HG03196 (cell line): ENCODE measurements around the gene FRS2.

Source experiments
- ATAC-seq: cut with Tn5 transposase; IDR thresholded peaks from one replicate; pipeline ENCODE4 v1.9.1; 2021; ENCODE audit not compliant: unreplicated experiment

Gene FRS2

GRCh38 chr12:69619050-69619449 is 148.9 kb downstream of the FRS2 start:
- ATAC-seq, result no peak

DNA sequence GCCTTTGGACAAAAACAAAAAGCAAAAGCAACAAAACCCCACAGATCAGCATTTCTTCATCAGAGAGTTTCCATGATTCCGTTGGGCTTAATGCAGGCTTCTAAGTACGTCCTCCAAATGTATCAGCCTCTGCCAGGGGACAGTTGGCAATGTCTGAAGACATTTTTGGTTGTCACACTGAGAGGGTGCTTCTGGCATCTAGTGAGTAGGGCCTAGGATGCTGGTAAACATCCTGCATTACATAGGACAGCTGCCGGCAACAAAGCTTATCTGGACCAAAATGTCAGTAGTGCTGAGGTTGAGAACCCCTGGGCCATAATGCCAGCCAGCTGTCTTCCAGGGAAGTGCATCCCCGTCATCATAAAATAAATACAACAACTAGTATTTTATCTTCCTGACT is 149.9 kb downstream of the FRS2 start:
- ATAC-seq, result no peak

DNA sequence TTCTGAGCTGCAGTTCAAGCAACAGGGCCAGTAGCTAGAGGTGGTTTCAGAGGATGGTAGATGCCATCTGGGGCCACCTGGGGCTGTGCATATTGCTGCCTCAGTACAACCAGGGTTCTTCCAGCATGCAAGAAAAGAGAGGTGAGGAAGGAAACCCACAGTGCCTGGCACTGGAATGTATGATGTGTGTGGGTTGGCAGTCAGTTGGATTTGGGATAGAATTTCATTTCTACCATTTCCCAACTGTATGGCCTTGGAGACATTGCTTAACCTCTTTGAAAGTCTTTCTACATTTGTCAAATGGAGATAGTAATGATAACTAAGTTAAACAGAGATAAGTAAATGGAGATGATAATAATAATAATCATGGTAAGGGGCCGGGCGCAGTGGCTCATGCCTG is 150.7 kb downstream of the FRS2 start:
- no peak for ATAC-seq

DNA sequence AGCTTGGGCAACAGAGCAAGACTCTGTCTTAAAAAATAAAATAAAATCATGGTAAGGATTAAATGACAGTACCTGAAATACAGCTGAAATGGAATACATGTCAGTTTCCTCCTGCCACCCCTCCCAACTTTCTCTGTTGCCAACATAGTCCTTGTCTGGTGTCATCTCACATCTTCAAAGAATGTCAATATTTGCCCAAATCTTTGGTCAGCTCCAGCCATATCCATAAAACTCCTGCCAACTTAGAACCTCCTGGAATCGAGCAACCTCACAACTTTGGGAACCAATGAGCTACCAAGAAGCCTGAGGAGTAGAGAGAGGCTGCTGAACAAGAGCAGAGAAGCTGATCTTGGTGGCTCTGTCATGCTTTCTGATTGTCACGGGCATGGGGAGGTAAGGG is 151.4 kb downstream of the FRS2 start:
- ATAC-seq, result no peak

- no peak for ATAC-seq
Measured at GRCh38 chr12:69623970-69624369, 153.8 kb downstream of the FRS2 start.

GRCh38 chr12:69627501-69627900 is 157.3 kb downstream of the FRS2 start:
- no peak for ATAC-seq
